Measurements from ENCODE around the gene KIF5C. TPM values are rescaled to one million over a fixed set of nuclear protein-coding genes. Genes with fewer than 3 reads are reported as not detected.

The KIF5C gene
- total RNA-seq, 1 donor from 2014 or later = not detected

- DNase-seq (ENCODE audit: low read depth) = no peak
- Histone ChIP-seq H3K27me3 (ENCODE audit: control insufficient read depth, insufficient read depth, low read length) (peaks cover 18% of the 10 kb centered on the region), H3K36me3 (ENCODE audit: control insufficient read depth, insufficient read depth, low read length) (no peaks in the 10 kb centered on the region), H3K4me3 (ENCODE audit: low read depth, low read length) (no peak overlapping the region)
- no peak for FAIRE-seq
- TF ChIP-seq CTCF (IDR thresholded peaks at IDR 0.05; ENCODE audit: insufficient read depth, low read length, severe bottlenecking) = no peak
Observed at GRCh38 chr2:148877403-148877740, 2.3 kb downstream of the KIF5C start.

- Histone ChIP-seq H3K4me3 (ENCODE audit: low read depth, low read length) (no peak overlapping the region), H3K27me3 (ENCODE audit: control insufficient read depth, insufficient read depth, low read length) (peaks cover 16% of the 10 kb centered on the region), H3K36me3 (ENCODE audit: control insufficient read depth, insufficient read depth, low read length) (no peaks in the 10 kb centered on the region)
- FAIRE-seq (no peak), DNase-seq (ENCODE audit: low read depth) (no peak)
- no peak for TF ChIP-seq CTCF (IDR thresholded peaks at IDR 0.05; ENCODE audit: insufficient read depth, low read length, severe bottlenecking)
Observed at GRCh38 chr2:148880636-148881035, 5.6 kb downstream of the KIF5C start.

- FAIRE-seq = no peak
- TF ChIP-seq CTCF (IDR thresholded peaks at IDR 0.05; ENCODE audit: insufficient read depth, low read length, severe bottlenecking) = no peak
- H3K4me3 ChIP-seq (ENCODE audit: low read depth, low read length) = no peak overlapping the region
- no peak for DNase-seq (ENCODE audit: low read depth)
- peaks cover 7% of the 10 kb centered on the region for H3K27me3 ChIP-seq (ENCODE audit: control insufficient read depth, insufficient read depth, low read length)
- H3K36me3 ChIP-seq (ENCODE audit: control insufficient read depth, insufficient read depth, low read length) = no peaks in the 10 kb centered on the region
Observed at GRCh38 chr2:148882051-148882450, 7.0 kb downstream of the KIF5C start.

GRCh38 chr2:148885209-148885608 lies 10.2 kb downstream of the KIF5C start:
- Histone ChIP-seq H3K27me3 (ENCODE audit: control insufficient read depth, insufficient read depth, low read length) (peaks cover 16% of the 10 kb centered on the region), H3K36me3 (ENCODE audit: control insufficient read depth, insufficient read depth, low read length) (no peaks in the 10 kb centered on the region), H3K4me3 (ENCODE audit: low read depth, low read length) (no peak overlapping the region)
- no peak for DNase-seq (ENCODE audit: low read depth)
- TF ChIP-seq CTCF (IDR thresholded peaks at IDR 0.05; ENCODE audit: insufficient read depth, low read length, severe bottlenecking) = no peak
- FAIRE-seq = no peak

- FAIRE-seq = no peak
- DNase-seq (ENCODE audit: low read depth) = no peak
- TF ChIP-seq CTCF (IDR thresholded peaks at IDR 0.05; ENCODE audit: insufficient read depth, low read length, severe bottlenecking) = no peak
- Histone ChIP-seq H3K27me3 (ENCODE audit: control insufficient read depth, insufficient read depth, low read length) (peaks cover 17% of the 10 kb centered on the region), H3K4me3 (ENCODE audit: low read depth, low read length) (no peak overlapping the region), H3K36me3 (ENCODE audit: control insufficient read depth, insufficient read depth, low read length) (no peaks in the 10 kb centered on the region)
Observed at GRCh38 chr2:148885988-148886387, 11.0 kb downstream of the KIF5C start.

GRCh38 chr2:148887350-148888002 lies 12.4 kb downstream of the KIF5C start:
- FAIRE-seq = no peak
- H3K36me3 ChIP-seq (ENCODE audit: control insufficient read depth, insufficient read depth, low read length) = no peaks in the 10 kb centered on the region
- H3K4me3 ChIP-seq (ENCODE audit: low read depth, low read length) = no peak overlapping the region
- TF ChIP-seq CTCF (IDR thresholded peaks at IDR 0.05; ENCODE audit: insufficient read depth, low read length, severe bottlenecking) = no peak
- DNase-seq (ENCODE audit: low read depth) = no peak
- peaks cover 17% of the 10 kb centered on the region for H3K27me3 ChIP-seq (ENCODE audit: control insufficient read depth, insufficient read depth, low read length)
